Loucy (cell line): ENCODE data around the gene HAPLN2.
A peak's percentile ranks its signal among the peaks of the same experiment; 100 is the strongest.
"Not testable (repeated sequence)": the region's sequence is repeated elsewhere in the genome, so short reads cannot be mapped to it uniquely, and the experiment has no call there.

Experiments
- H2AFZ ChIP-seq: fragments of 200-600 bp; sonication (generic); 2 replicates; pipeline ENCODE4 v1.6.0; 2016; ENCODE audit warnings: antibody characterized with exemption, mild to moderate bottlenecking, low read length, moderate library complexity
- H3F3A ChIP-seq: fragments of 200-600 bp; 2 replicates; pipeline ENCODE4 v1.6.0; 2016; ENCODE audit warnings: antibody characterized with exemption, low read depth, mild to moderate bottlenecking
- H3K27me3 ChIP-seq: fragments of 200-600 bp; sonication (generic); 2 replicates; pipeline ENCODE4 v1.6.1; 2014; ENCODE audit warnings: low read length, mild to moderate bottlenecking; ENCODE audit not compliant: insufficient read depth, poor library complexity, severe bottlenecking
- H3K36me3 ChIP-seq: fragments of 200-600 bp; sonication (generic); 2 replicates; pipeline ENCODE4 v1.6.1; 2016; ENCODE audit warnings: low read length; ENCODE audit not compliant: insufficient read depth
- H3K4me1 ChIP-seq: fragments of 200-600 bp; sonication (generic); 2 replicates; pipeline ENCODE4 v1.5.1; 2014; ENCODE audit warnings: low read length, mild to moderate bottlenecking; ENCODE audit not compliant: insufficient read depth, poor library complexity, severe bottlenecking
- H3K4me2 ChIP-seq: fragments of 200-600 bp; sonication (generic); 2 replicates; pipeline ENCODE4 v1.6.0; 2014; ENCODE audit warnings: antibody characterized with exemption, low read length, low read depth, mild to moderate bottlenecking; ENCODE audit not compliant: poor library complexity, severe bottlenecking
- H3K4me3 ChIP-seq: fragments of 200-600 bp; sonication (generic); 2 replicates; pipeline ENCODE4 v1.5.1; 2014; ENCODE audit warnings: low read length, mild to moderate bottlenecking, mixed read lengths; ENCODE audit not compliant: poor library complexity, severe bottlenecking
- H3K79me2 ChIP-seq: fragments of 200-600 bp; sonication (generic); 2 replicates; pipeline ENCODE4 v1.6.1; 2014; ENCODE audit warnings: low read length; ENCODE audit not compliant: insufficient read depth
- H3K9ac ChIP-seq: fragments of 200-600 bp; sonication (generic); 2 replicates; pipeline ENCODE4 v1.6.0; 2014; ENCODE audit warnings: mild to moderate bottlenecking, low read depth, low read length, moderate library complexity; ENCODE audit not compliant: poor library complexity, severe bottlenecking
- H3K9me2 ChIP-seq: fragments of 200-600 bp; sonication (generic); replicated peaks from 2 replicates; pipeline ENCODE4 v1.6.1; 2016; ENCODE audit warnings: low read depth, low read length, mixed read lengths
- H3K9me3 ChIP-seq: fragments of 200-600 bp; sonication (generic); 2 replicates; pipeline ENCODE4 v1.6.1; 2014; ENCODE audit warnings: mild to moderate bottlenecking, antibody characterized with exemption, low read length, low read depth; ENCODE audit not compliant: insufficient read depth
- H4K20me1 ChIP-seq: fragments of 200-600 bp; sonication (generic); 2 replicates; pipeline ENCODE4 v1.6.0; 2014; ENCODE audit warnings: antibody characterized with exemption, low read length, mild to moderate bottlenecking; ENCODE audit not compliant: insufficient read depth, poor library complexity, severe bottlenecking
- EZH2phosphoT487 ChIP-seq: fragments of 200-600 bp; IDR thresholded peaks from 2 replicates; pipeline ENCODE4 v1.6.1; 2018; ENCODE audit warnings: antibody characterized with exemption, mild to moderate bottlenecking, moderate library complexity, borderline replicate concordance
- TF ChIP-seq, protein P1 (sequence below): fragments of 200-600 bp; sonication (generic); conservative IDR thresholded peaks from 2 replicates; pipeline ENCODE4 v1.5.1; 2014; ENCODE audit warnings: mild to moderate bottlenecking, antibody characterized with exemption, low read length

HAPLN2 gene

GRCh38 chr1:156602557-156602993 is 16.6 kb upstream of the HAPLN2 start:
- 0 out of 2 replicates have a peak overlapping the region, but pooled peaks have one; percentile 58 for H2AFZ ChIP-seq

DNA sequence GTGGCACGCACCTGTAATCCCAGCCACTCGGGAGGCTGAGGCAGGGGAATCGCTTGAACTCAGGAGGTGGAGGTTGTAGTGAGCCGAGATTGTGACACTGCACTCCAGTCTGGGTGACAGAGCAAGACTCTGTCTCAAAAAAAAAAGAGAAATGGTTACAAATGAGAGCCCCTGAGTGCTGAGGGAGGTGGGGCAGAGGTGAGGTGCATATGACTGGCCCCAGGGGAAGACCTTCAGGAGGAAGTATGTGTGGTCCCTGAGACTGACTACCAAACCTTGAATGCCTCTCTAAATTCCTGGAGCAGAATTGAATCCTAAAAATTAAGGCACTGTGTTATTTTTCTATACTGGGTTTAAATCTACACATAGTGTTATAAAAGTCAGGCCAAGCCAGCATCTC is 11.9 kb upstream of the HAPLN2 start:
- H3K4me2 ChIP-seq, H3K79me2 ChIP-seq, H2AFZ ChIP-seq, H3K9ac ChIP-seq, H3K9me3 ChIP-seq, H3K27me3 ChIP-seq, H4K20me1 ChIP-seq, H3K9me2 ChIP-seq, H3K4me1 ChIP-seq, H3K4me3 ChIP-seq, H3K36me3 ChIP-seq, H3F3A ChIP-seq: not testable (repeated sequence)

More at GRCh38 chr1:156602557-156602993, 16.6 kb upstream of the HAPLN2 start:
- Histone ChIP-seq H3K9me2 (no peaks in the 10 kb centered on the region), H3K4me1 (peaks cover 9% of the 10 kb centered on the region), H3K4me2 (peak overlapping the region; percentile 90), H3K27me3 (no peaks in the 10 kb centered on the region), H3K4me3 (peak overlapping the region; percentile 93), H3K9ac (no peak overlapping the region), H3K36me3 (peaks cover 9% of the 10 kb centered on the region; the same call in 1 of the 2 replicates), H3K79me2 (peaks cover 21% of the 10 kb centered on the region), H3F3A (no peaks in the 10 kb centered on the region), H4K20me1 (no peaks in the 10 kb centered on the region), H3K9me3 (no peaks in the 10 kb centered on the region)
- TF ChIP-seq, protein P1, sequence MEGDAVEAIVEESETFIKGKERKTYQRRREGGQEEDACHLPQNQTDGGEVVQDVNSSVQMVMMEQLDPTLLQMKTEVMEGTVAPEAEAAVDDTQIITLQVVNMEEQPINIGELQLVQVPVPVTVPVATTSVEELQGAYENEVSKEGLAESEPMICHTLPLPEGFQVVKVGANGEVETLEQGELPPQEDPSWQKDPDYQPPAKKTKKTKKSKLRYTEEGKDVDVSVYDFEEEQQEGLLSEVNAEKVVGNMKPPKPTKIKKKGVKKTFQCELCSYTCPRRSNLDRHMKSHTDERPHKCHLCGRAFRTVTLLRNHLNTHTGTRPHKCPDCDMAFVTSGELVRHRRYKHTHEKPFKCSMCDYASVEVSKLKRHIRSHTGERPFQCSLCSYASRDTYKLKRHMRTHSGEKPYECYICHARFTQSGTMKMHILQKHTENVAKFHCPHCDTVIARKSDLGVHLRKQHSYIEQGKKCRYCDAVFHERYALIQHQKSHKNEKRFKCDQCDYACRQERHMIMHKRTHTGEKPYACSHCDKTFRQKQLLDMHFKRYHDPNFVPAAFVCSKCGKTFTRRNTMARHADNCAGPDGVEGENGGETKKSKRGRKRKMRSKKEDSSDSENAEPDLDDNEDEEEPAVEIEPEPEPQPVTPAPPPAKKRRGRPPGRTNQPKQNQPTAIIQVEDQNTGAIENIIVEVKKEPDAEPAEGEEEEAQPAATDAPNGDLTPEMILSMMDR, result peak; percentile 70
- no peak for TF ChIP-seq EZH2phosphoT487

- Histone ChIP-seq H3K4me2 (no peak overlapping the region), H2AFZ (no peak overlapping the region), H3K27me3 (no peaks in the 10 kb centered on the region)
Measured at GRCh38 chr1:156608036-156608674, 11.1 kb upstream of the HAPLN2 start.

More at GRCh38 chr1:156608036-156608674, 11.1 kb upstream of the HAPLN2 start:
- TF ChIP-seq EZH2phosphoT487, result no peak
- TF ChIP-seq, protein P1, result peak; percentile 82
- Histone ChIP-seq H3K4me3 (no peak overlapping the region), H3K79me2 (no peaks in the 10 kb centered on the region), H4K20me1 (no peaks in the 10 kb centered on the region), H3K9me3 (no peaks in the 10 kb centered on the region), H3K9me2 (no peaks in the 10 kb centered on the region), H3F3A (no peaks in the 10 kb centered on the region), H3K4me1 (peaks cover 4% of the 10 kb centered on the region), H3K9ac (no peak overlapping the region), H3K36me3 (no peaks in the 10 kb centered on the region)
